ENCODE measurements around the gene SH3BP2.
A peak's percentile ranks its signal among the peaks of the same experiment; 100 is the strongest.
"Not testable (repeated sequence)": the region's sequence is repeated elsewhere in the genome, so short reads cannot be mapped to it uniquely, and the experiment has no call there.

SH3BP2 gene

DNA sequence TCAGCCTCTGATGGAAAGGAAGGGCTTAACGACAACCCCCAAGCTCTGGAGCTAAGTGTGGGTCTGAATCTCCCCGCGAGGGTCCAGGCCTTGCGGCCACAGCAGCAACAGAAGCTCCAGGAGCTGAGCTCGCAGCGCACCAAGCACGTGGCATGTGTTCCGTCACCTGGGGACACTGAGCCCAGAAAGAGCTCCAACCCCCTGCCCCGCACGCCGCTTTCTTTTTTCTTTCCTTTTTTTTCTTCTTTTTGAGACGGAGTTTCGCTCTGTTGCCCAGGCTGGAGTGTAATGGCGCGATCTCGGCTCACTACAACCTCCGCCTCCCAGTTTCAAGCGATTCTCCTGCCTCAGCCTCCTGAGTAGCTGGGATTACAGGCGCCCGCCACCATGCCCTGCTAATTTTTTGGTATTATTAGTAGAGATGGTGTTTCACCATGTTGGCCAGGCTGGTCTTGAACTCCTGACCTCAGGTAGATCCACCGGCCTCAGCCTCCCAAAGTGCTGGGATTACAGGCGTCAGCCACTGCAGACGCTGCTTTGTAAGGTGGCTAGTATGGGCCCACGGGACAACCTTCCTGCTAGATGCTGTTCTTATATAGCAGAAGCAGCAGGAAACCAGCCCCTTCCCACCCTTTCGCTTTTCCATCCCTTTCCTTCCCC, 36.1 kb upstream of the SH3BP2 start:
- Mint-ChIP-seq H3K4me3 (peak overlapping the region; percentile 75), H3K27me3 (ENCODE audit: low read depth, poor library complexity) (peaks cover 17% of the 10 kb centered on the region), H3K4me1 (peaks cover 24% of the 10 kb centered on the region), H3K36me3 (ENCODE audit: low read depth) (no peaks in the 10 kb centered on the region), H3K9me3 (no peaks in the 10 kb centered on the region), H3K27ac (no peak overlapping the region)
- TF ChIP-seq, protein P1, sequence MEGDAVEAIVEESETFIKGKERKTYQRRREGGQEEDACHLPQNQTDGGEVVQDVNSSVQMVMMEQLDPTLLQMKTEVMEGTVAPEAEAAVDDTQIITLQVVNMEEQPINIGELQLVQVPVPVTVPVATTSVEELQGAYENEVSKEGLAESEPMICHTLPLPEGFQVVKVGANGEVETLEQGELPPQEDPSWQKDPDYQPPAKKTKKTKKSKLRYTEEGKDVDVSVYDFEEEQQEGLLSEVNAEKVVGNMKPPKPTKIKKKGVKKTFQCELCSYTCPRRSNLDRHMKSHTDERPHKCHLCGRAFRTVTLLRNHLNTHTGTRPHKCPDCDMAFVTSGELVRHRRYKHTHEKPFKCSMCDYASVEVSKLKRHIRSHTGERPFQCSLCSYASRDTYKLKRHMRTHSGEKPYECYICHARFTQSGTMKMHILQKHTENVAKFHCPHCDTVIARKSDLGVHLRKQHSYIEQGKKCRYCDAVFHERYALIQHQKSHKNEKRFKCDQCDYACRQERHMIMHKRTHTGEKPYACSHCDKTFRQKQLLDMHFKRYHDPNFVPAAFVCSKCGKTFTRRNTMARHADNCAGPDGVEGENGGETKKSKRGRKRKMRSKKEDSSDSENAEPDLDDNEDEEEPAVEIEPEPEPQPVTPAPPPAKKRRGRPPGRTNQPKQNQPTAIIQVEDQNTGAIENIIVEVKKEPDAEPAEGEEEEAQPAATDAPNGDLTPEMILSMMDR (IDR thresholded peaks at IDR 0.05): no peak
- no peak for DNase-seq

DNA sequence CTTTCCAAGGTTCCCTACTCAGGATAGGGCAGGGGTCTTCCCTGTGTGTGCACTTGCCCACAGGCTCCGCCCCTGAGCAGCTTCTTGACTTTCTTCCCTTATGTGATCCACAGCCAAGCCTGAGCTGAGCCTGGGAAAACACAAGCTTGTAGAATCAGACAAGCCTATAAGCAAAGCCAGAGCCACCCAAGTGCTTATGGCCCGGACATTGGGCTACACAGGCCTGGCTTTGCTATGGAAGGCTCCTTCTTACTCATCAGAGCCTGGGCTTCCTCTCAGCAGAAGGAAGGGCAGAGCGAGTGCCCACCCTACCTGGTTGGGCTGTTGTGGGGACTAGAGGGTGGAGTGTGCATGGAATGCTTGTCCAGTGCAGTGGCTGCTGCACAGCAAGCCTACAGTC, 35.5 kb upstream of the SH3BP2 start:
- H3K36me3 Mint-ChIP-seq (ENCODE audit: low read depth): no peaks in the 10 kb centered on the region
- H3K27me3 Mint-ChIP-seq (ENCODE audit: low read depth, poor library complexity): peaks cover 22% of the 10 kb centered on the region
- H3K9me3 Mint-ChIP-seq: peaks cover 2% of the 10 kb centered on the region
- no peak overlapping the region for H3K27ac Mint-ChIP-seq
- DNase-seq: no peak
- TF ChIP-seq, protein P1 (IDR thresholded peaks at IDR 0.05): no peak
- peak overlapping the region; percentile 47 for H3K4me3 Mint-ChIP-seq
- H3K4me1 Mint-ChIP-seq: peaks cover 30% of the 10 kb centered on the region

DNA sequence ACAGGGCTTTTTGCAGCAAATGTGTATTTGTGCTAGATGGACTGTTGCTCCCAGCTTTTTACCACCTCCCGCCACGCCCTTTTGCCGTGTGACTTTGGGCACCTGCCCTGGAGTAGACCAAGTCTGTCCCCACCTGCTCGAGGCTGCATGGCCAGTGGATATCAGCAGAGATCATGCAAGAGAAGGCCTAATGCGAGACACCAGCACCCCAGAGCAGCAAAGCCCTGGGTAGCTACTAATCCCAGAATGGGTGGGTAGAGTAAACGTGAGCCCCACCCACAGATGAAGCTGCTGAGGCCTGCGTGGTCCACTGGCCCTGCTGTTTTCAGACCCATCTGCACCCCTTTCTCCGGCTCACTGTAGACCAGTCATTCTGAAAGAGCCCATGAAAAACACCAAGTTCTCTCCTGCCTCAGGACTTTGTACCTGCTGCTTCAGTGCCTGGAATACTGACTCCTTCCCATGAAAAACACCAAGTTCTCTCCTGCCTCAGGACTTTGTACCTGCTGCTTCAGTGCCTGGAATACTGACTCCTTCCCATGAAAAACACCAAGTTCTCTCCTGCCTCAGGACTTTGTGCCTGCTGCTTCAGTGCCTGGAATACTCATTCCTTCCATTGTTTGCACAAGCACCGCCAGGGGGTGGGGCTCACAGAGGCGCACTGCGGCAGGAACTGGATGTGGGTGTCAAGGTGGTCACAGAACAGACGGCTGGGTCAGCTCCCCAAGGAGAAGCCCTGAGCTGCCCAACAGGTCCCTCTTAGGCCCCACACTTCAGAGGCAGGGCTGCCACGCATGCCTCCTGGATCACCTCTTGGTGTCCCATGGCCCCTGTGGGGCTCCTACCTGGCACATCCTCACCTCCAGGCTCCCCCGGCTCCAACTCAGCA, 31.6 kb upstream of the SH3BP2 start:
- no peak for DNase-seq
- Mint-ChIP-seq H3K36me3 (ENCODE audit: low read depth) (no peaks in the 10 kb centered on the region), H3K9me3 (peaks cover 8% of the 10 kb centered on the region), H3K27ac (no peak overlapping the region), H3K4me1 (peaks cover 13% of the 10 kb centered on the region), H3K27me3 (ENCODE audit: low read depth, poor library complexity) (peaks cover 31% of the 10 kb centered on the region), H3K4me3 (no peak overlapping the region)
- TF ChIP-seq, protein P1 (IDR thresholded peaks at IDR 0.05): no peak

DNA sequence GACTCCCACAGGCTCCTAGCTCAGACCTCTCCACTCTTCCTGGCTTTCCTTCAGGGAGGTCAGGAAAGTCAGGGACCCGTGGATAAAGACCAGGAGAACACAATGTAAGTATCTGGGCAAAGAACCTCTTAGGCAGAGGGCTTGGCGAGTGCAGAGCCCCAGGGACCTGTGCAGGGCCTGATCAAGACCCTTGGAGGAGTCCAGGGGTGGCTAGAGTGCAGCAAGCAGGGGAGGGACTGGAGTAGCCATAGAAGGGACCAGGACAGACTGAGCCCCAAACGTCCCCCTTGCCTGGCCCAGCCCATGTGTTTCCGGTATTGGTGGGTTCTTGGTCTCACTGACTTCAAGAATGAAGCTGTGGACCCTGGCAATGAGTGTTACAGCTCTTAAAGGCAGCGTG, 30.8 kb upstream of the SH3BP2 start:
- H3K27ac Mint-ChIP-seq: no peak overlapping the region
- no peaks in the 10 kb centered on the region for H3K36me3 Mint-ChIP-seq (ENCODE audit: low read depth)
- TF ChIP-seq, protein P1 (IDR thresholded peaks at IDR 0.05): no peak
- H3K4me3 Mint-ChIP-seq: no peak overlapping the region
- peaks cover 36% of the 10 kb centered on the region for H3K27me3 Mint-ChIP-seq (ENCODE audit: low read depth, poor library complexity)
- H3K4me1 Mint-ChIP-seq: peaks cover 12% of the 10 kb centered on the region
- no peak for DNase-seq
- H3K9me3 Mint-ChIP-seq: peaks cover 11% of the 10 kb centered on the region

DNA sequence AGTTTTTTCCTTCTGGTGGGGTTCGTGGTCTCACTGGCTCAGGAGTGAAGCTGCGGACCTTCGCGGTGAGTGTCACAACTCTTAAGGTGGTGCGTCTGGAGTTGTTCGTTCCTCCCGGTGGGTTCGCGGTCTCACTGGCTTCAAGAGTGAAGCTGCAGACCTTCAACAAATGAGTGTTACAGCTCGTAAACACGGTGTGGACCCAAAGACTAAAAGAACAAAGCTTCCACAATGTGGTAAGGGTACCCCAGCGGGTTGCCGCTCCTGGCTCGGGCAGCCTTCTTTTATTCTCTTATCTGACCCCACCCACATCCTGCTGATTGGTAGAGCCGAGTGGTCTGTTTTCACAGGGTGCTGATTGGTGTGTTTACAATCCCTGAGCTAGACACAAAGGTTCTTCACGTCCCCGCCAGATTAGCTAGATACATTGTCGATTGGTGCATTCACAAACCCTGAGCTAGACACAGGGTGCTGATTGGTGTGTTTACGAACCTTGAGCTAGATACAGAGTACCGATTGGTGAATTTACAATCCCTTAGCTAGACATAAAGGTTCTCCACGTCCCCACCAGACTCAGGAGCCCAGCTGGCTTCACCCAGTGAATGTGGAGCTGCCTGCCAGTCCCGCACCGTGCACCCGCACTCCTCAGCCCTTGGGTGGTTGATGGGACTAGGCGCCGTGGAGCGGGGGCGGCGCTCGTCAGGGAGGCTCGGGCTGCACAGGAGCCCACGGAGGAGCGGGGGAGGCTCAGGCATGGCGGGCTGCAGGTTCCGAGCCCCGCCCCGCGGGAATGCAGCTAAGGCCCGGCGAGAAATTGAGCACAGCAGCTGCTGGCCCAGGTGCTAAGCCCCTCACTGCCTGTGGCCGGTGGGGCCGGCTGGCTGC, 30.2 kb upstream of the SH3BP2 start:
- H3K4me3 Mint-ChIP-seq; H3K4me1 Mint-ChIP-seq; DNase-seq; H3K27ac Mint-ChIP-seq; H3K36me3 Mint-ChIP-seq (ENCODE audit: low read depth): not testable (repeated sequence)
- peaks cover 30% of the 10 kb centered on the region for H3K27me3 Mint-ChIP-seq (ENCODE audit: low read depth, poor library complexity)
- peaks cover 11% of the 10 kb centered on the region for H3K9me3 Mint-ChIP-seq

DNA sequence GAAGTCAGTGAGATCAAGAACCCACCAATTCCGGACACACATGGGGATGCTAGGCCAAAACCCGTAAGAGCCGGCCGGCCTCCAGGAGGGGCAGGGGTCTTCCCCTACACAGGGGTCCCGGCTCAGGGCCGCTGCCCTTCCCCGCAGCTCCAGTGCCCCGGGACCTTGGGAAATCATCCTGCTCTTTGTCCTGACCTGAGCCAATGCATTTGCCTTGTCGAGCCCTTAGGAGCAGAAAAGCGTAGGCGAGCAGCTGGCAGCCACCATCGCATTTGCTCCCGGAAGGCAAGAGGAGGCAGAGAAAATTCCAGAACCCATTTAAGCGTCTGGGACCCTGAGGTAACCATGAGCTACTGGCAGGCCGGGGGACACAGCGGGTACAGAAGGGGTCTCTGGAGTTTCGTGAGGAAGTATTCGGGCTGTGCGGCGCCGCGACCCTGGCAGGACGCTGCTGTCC, 29.3 kb upstream of the SH3BP2 start:
- H3K27ac Mint-ChIP-seq: no peak overlapping the region
- no peak overlapping the region for H3K4me3 Mint-ChIP-seq
- peaks cover 17% of the 10 kb centered on the region for H3K4me1 Mint-ChIP-seq
- H3K27me3 Mint-ChIP-seq (ENCODE audit: low read depth, poor library complexity): peaks cover 27% of the 10 kb centered on the region
- TF ChIP-seq, protein P1 (IDR thresholded peaks at IDR 0.05): no peak
- DNase-seq: no peak
- no peaks in the 10 kb centered on the region for H3K36me3 Mint-ChIP-seq (ENCODE audit: low read depth)
- H3K9me3 Mint-ChIP-seq: peaks cover 11% of the 10 kb centered on the region
